ENCODE measurements around the gene PRODH2. TPM values are rescaled to one million over a fixed set of nuclear protein-coding genes. Genes with fewer than 3 reads are reported as not detected.

The PRODH2 gene
- total and polyA plus RNA-seq, 10 of the 15 experiments (the other 5 are each of a cell fraction or from before 2014, with no cell fraction given), result 0.07 TPM; not detected in 9

DNA sequence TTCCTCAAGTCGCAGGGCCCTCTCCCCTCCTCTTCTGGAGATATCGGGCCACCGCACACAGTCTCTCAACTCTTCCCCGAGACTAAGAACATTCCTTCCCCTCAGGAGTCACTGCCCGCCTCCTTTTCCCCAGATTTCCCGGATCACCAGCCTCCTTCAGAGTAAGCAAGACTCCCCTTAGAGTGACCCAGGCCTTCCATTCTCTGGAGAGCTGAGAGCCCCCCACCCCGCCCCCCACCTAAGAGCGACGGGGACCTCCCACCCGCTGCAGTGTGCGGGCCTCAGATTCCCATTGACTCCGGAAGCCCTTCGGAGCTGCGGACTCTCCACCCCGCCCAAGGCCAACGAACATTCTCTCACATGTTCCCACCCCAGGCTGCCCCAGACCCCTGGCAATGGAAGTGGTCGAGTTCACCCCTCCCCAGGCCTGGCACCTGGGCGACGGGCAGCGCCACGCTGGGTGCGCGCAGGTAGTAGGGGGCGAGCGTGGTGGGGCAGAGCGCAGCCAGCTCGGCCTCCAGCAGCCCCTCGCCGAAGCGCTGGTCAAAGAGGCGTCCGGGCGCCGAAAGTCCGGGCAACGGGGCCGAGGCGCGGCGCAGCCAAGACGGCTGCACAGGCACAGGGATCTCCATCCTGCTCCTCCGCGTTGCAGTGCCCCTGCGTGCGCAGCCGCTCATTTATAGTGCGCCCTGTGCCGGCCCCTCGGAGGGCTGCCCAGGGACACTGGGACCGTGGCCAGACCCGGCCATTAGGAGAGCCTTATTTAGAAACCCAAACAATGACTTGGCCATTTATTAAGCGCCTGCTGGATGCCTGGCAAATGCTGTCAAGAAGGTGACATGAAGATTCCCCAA, 56.0 kb downstream of the PRODH2 start, which contains the start of gene HSPB6:
Gene HSPB6, minus strand, starts transcription at position 653 of the 854 bp plus-strand sequence. Its CDS starts 21 bp downstream, at position 632.
- ChIA-PET SMC1A (ENCODE audit: uncharacterized antibody, unreplicated experiment) (no interaction called here), CTCF (interaction anchor here (0.7 kb wide), 1 partner anchor 9 kb away, joined by 3 read pairs; the partner anchor contains the start of gene LIN37), RAD21 (ENCODE audit: unreplicated experiment) (interaction anchor here (0.7 to 1.2 kb wide), 3 partner anchors 9 to 62 kb away, joined by 3 read pairs; partner anchors contain the start of genes PSENEN and U2AF1L4), POLR2A (interaction anchor here (0.5 to 2.2 kb wide), 5 partner anchors 7 to 199 kb away, joined by 3 to 18 read pairs (median 6); partner anchors contain the start of genes IGFLR1, LIN37, PSENEN and U2AF1L4)
- no peak for TF ChIP-seq POLR2AphosphoS2 (IDR thresholded peaks at IDR 0.05; ENCODE audit: low read depth, low read length)
- TF ChIP-seq IRF5 (IDR thresholded peaks at IDR 0.05; ENCODE audit: borderline replicate concordance), result no peak
- no peak for TF ChIP-seq EZH2 (IDR thresholded peaks at IDR 0.05; ENCODE audit: borderline replicate concordance, control insufficient read depth, low read depth, low read length)
- 41% methylated on average over 33 of the region's 52 CpGs for WGBS (ENCODE audit: insufficient coverage, insufficient replicate concordance, low lambda C conversion rate, missing lambda C conversion rate)
- Histone ChIP-seq H3K9me3 (replicated peaks; ENCODE audit: control insufficient read depth, insufficient read depth, low read length) (no peaks in the 10 kb centered on the region), H3K27me3 (replicated peaks in 1 of 2; ENCODE audit: control insufficient read depth in 2 of 2, insufficient read depth in 2 of 2, low read length in 1 of 2) (no peaks in the 10 kb centered on the region), H3K4me1 (ENCODE audit: control insufficient read depth, insufficient read depth, low read length) (peaks cover 15% of the 10 kb centered on the region), H3K27ac (ENCODE audit: control insufficient read depth, insufficient read depth) (peak within 1 kb of the TSS; percentile 62), H2AFZ (ENCODE audit: control insufficient read depth, low read depth, low read length) (peak within 1 kb of the TSS; percentile 62), H3K36me3 (ENCODE audit: control insufficient read depth in 2 of 2, insufficient read depth in 2 of 2, low read length in 1 of 2) (peaks cover 0 to 2% of the 10 kb centered on the region in 2 experiments; a peak in 2 of 4 replicates), H3K9ac (ENCODE audit: control insufficient read depth, insufficient read depth, low read length) (peak within 1 kb of the TSS; percentile 73), H3K4me2 (ENCODE audit: control insufficient read depth, insufficient read depth) (peak within 1 kb of the TSS; percentile 99), H3K79me2 (ENCODE audit: control insufficient read depth, insufficient read depth, low read length) (peaks cover 11% of the 10 kb centered on the region), H3K4me3 (peak within 1 kb of the TSS; percentile 88), H4K20me1 (ENCODE audit: control insufficient read depth, insufficient read depth) (no peaks in the 10 kb centered on the region)
- BruUV-seq (replicated peaks), result no TSS peak
- in situ Hi-C loops (cut with MboI) (no loop called here), intact Hi-C loops (cut with micrococcal nuclease; ENCODE audit: unreplicated experiment) (no loop called here)
- DNase-seq (ENCODE audit: low read depth, low spot score), result no peak
- no peak for ATAC-seq
- FAIRE-seq, result no peak
